ENCODE measurements around the gene DMRTB1.

The DMRTB1 gene

DNA sequence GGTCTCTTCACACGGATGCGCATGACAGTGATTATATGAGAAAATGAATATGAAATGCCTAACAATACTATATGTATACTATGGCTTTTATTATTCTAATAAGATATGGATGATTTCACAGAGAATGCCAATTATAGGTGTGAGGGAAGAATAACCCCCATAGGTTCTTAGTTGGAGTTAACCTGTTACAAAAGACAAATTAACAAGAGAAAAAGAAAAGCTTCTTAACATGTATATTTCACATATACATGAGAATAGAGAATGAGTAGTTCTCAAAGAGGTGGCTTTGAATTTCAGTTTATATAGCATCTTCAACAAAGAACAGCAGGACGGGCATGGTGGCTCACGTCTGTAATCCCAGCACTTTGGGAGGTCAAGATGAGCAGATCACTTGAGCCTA lies 24.0 kb upstream of the DMRTB1 start:
- no peaks in the 10 kb centered on the region for H3K36me3 ChIP-seq
- H3K9me3 ChIP-seq, result peaks cover 13% of the 10 kb centered on the region
- no peaks in the 10 kb centered on the region for H4K20me1 ChIP-seq
- H3K4me1 ChIP-seq, result no peaks in the 10 kb centered on the region
- H3K9ac ChIP-seq, result no peak overlapping the region
- TF ChIP-seq Cebpa-rat (IDR thresholded peaks at IDR 0.05), result no peak
- H3K27me3 ChIP-seq, result no peaks in the 10 kb centered on the region
- no peak overlapping the region for H3K4me3 ChIP-seq
- no peak overlapping the region for H3K4me2 ChIP-seq
- no peak overlapping the region for H3K27ac ChIP-seq

DNA sequence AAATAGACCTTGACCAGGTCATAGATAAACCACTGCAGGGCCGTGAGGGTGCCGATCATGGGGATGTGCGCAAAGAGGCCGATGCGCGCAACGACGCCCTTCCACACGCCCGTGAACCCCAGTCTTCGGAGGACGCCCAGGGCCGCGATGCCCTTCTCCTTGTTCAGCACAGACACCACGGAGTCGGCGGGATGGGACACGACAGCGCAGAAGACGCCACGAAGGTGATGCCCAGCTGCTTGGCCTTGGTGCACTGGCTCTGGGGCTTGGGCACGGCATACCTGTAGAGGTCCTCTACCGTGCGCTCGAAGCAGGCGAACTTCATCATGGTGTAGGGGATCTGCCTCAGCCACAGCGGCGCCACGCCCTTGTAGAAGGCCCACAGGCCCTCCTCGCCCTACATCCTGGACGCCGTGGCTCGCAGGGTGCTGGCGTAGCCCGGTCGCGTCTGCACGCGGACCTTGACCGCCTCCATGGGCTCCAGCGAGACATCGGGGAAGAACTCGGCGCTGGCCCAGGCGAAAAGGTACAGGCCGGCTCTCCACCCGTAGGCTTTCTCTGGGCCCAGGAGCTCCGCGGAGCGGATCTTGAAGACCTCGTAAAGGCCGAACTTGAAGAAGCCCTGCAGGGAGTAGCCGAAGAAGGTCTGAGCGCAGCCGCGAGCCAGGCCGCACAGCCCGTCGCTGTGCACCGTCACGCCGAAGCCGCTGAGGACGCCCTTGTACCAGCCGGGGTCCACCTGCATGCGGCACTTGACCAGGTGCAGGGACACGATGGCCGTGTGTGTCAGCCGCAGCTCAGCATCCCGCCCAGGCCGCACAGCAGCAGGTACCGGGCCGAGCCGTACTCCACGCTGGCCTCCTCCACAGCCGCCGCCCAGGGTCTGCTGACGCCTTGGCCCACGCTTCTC lies 20.5 kb upstream of the DMRTB1 start:
- H3K27me3 ChIP-seq, result no peaks in the 10 kb centered on the region
- peaks cover 13% of the 10 kb centered on the region for H3K9me3 ChIP-seq
- H3K4me2 ChIP-seq, result no peak overlapping the region
- H4K20me1 ChIP-seq, result no peaks in the 10 kb centered on the region
- H3K4me1 ChIP-seq, result no peaks in the 10 kb centered on the region
- no peak overlapping the region for H3K4me3 ChIP-seq
- H3K36me3 ChIP-seq, result no peaks in the 10 kb centered on the region
- H3K9ac ChIP-seq, result no peak overlapping the region
- TF ChIP-seq Cebpa-rat (IDR thresholded peaks at IDR 0.05), result no peak
- no peak overlapping the region for H3K27ac ChIP-seq

DNA sequence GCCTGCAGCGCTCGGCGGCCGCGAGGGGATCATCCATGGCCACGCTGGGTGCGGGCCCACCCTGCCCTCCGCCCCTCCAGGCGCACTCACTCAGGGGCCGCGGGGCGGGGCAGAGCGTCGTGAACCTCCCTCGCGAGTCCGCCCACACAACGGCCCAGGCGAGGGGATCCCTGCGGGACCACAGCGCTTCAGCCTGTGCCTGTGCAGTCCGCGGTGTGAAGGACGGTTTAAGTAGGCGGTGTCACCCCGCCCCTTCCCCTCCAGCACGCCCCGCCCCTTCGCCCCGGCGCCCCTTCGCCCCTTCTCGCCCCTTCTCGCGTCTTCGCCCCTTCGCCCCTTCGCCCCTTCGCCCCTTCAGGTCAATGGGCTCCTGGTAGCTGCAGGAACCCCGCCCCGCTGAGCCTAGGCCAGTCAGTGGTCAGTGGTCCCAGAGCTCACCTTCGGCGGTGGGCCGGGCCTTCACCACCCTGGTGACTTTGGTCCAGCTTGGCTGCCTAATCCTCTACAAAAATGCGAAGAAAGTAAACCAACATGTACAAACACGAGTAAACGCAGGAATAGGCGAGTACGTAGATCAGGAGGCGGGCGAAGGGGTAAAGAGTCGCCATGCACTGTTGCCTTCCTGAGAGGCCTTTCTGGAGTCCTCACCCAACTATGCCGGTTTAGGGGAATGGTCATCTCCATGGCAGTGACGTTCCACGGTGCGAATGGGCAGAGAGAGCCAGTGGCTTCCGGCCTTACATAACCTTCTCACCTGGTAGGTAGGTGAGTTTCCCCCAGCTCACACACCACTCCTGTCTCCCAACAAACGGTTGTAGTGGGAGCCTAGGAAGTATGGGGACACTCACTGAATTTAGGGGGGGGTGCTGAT lies 19.6 kb upstream of the DMRTB1 start:
- Histone ChIP-seq H3K9ac (no peak overlapping the region), H3K4me1 (no peaks in the 10 kb centered on the region), H3K4me3 (no peak overlapping the region), H3K4me2 (no peak overlapping the region), H4K20me1 (no peaks in the 10 kb centered on the region), H3K36me3 (no peaks in the 10 kb centered on the region), H3K27me3 (no peaks in the 10 kb centered on the region), H3K27ac (no peak overlapping the region), H3K9me3 (peaks cover 13% of the 10 kb centered on the region)
- no peak for TF ChIP-seq Cebpa-rat (IDR thresholded peaks at IDR 0.05)

DNA sequence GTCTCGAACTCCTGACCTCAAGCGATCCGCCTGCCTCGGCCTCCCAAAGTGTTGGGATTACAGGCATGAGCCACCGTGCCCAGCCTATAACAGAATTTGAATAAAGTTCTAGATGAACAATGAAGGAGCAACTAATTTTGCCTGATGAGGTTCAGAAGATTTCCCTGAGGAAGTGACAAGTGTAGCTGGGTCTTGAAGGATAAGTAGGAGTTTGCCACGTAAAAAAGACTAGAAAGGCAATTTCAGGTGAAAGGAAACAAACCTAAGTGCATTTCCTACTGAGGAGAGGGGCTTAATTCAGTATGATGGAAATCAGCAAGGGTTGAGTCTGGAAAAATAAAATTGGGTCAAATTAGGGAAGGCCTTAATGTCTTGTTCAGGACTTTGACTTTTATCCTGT lies 18.6 kb upstream of the DMRTB1 start:
- H4K20me1 ChIP-seq, result no peaks in the 10 kb centered on the region
- H3K4me3 ChIP-seq, result no peak overlapping the region
- H3K4me1 ChIP-seq, result no peaks in the 10 kb centered on the region
- no peak overlapping the region for H3K4me2 ChIP-seq
- H3K36me3 ChIP-seq, result no peaks in the 10 kb centered on the region
- TF ChIP-seq Cebpa-rat (IDR thresholded peaks at IDR 0.05), result no peak
- no peak overlapping the region for H3K9ac ChIP-seq
- no peaks in the 10 kb centered on the region for H3K27me3 ChIP-seq
- H3K27ac ChIP-seq, result no peak overlapping the region
- H3K9me3 ChIP-seq, result peaks cover 13% of the 10 kb centered on the region

DNA sequence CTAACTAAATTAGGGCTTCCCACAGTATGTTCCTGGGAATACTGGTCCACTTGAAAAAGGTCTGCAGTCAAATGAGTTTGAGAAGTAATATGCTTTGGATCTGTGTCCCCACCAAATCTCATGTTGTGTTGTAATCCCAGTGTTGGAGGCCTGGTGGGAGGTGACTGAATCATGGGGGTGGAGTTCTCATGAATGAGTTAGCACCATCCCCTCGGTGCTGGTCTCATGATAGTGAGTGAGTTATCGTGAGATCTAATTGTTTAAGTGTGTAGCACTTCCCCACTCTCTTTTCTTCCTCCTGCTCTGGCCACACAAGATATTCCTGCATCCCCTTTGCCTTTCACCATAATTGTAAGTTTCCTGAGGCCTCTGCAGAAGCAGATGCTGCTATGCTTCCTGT lies 16.9 kb upstream of the DMRTB1 start:
- no peak overlapping the region for H3K4me2 ChIP-seq
- H3K27me3 ChIP-seq, result no peaks in the 10 kb centered on the region
- H4K20me1 ChIP-seq, result no peaks in the 10 kb centered on the region
- TF ChIP-seq Cebpa-rat (IDR thresholded peaks at IDR 0.05), result no peak
- H3K9me3 ChIP-seq, result peaks cover 13% of the 10 kb centered on the region
- no peak overlapping the region for H3K4me3 ChIP-seq
- H3K9ac ChIP-seq, result no peak overlapping the region
- H3K27ac ChIP-seq, result no peak overlapping the region
- no peaks in the 10 kb centered on the region for H3K4me1 ChIP-seq
- H3K36me3 ChIP-seq, result no peaks in the 10 kb centered on the region

DNA sequence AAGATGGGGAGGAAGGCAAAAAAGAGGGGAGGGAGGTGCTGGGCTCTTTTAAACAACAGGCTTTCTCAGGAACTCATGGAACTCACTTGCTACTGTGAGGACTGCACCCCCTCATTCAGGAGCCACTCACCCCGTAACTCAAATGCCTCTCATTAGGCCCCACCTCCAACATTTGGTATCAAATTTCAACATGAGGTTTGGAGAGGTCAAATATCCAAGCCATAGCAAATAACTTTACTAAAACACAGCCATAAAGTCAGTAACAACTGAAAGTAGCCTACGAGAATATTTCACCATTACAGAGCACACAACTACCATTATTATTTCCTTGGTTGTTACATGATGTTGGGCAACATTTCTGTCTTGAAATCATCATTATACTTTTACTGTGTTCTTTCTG lies 13.1 kb upstream of the DMRTB1 start:
- H3K27me3 ChIP-seq, result no peaks in the 10 kb centered on the region
- no peak overlapping the region for H3K9ac ChIP-seq
- no peaks in the 10 kb centered on the region for H3K36me3 ChIP-seq
- H3K9me3 ChIP-seq, result no peaks in the 10 kb centered on the region
- H3K4me2 ChIP-seq, result no peak overlapping the region
- H3K4me1 ChIP-seq, result no peaks in the 10 kb centered on the region
- TF ChIP-seq Cebpa-rat (IDR thresholded peaks at IDR 0.05), result no peak
- no peaks in the 10 kb centered on the region for H4K20me1 ChIP-seq
- no peak overlapping the region for H3K27ac ChIP-seq
- no peak overlapping the region for H3K4me3 ChIP-seq

DNA sequence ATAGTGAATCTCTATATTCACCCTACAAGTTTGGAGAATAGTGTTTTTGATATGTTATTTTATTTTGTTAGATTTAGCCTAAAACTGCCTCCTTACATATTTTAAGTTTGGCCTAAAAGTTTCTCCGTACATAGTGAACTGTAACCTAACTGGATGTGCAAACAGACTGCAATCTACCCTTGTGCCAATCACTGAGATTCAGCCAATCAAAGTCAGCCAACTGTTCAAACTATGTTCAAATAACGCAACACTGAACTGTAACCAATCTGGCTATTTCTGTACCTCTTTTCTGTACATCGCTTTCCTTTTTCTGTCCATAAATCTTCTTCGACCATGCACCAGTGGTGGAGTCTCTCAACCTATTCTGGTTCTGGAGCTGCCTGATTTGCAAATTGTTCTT lies 11.8 kb upstream of the DMRTB1 start:
- no peak overlapping the region for H3K4me3 ChIP-seq
- no peaks in the 10 kb centered on the region for H3K36me3 ChIP-seq
- H3K9me3 ChIP-seq, result no peaks in the 10 kb centered on the region
- no peak for TF ChIP-seq Cebpa-rat (IDR thresholded peaks at IDR 0.05)
- H3K27ac ChIP-seq, result no peak overlapping the region
- H3K27me3 ChIP-seq, result no peaks in the 10 kb centered on the region
- no peak overlapping the region for H3K4me2 ChIP-seq
- no peaks in the 10 kb centered on the region for H3K4me1 ChIP-seq
- H4K20me1 ChIP-seq, result no peaks in the 10 kb centered on the region
- H3K9ac ChIP-seq, result no peak overlapping the region

DNA sequence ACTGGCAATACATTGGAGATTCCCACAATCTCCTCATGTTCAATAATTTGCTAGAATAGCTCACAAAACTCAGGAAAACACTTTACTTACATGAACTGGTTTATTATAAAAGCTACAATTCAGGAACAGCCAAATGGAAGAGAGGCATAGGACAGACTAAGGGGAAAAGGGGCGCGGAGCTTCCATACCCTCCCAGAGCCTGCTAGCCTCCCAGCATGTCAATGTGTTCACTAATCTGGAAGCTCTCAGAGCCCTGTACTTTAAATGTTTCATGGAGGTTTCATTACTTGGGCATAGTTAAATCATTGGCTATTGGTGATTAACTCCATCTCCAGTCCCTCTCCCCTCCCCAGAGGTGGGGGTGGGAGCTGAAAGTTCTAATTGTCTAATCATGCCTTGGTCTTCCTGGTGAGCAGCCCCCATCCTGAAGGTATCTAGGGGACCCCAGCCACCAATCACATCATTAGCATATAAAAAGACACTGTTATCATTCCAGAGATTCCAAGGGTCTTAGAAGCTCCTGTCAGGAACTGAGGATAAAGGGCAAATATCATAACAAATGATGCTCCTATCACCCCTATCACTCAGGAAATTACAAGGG lies 10.9 kb upstream of the DMRTB1 start:
- Histone ChIP-seq H3K9ac (no peak overlapping the region), H3K4me2 (no peak overlapping the region), H3K9me3 (no peaks in the 10 kb centered on the region), H3K4me3 (no peak overlapping the region), H4K20me1 (no peaks in the 10 kb centered on the region), H3K4me1 (no peaks in the 10 kb centered on the region), H3K27ac (no peak overlapping the region), H3K27me3 (no peaks in the 10 kb centered on the region), H3K36me3 (no peaks in the 10 kb centered on the region)
- TF ChIP-seq Cebpa-rat (IDR thresholded peaks at IDR 0.05), result no peak

DNA sequence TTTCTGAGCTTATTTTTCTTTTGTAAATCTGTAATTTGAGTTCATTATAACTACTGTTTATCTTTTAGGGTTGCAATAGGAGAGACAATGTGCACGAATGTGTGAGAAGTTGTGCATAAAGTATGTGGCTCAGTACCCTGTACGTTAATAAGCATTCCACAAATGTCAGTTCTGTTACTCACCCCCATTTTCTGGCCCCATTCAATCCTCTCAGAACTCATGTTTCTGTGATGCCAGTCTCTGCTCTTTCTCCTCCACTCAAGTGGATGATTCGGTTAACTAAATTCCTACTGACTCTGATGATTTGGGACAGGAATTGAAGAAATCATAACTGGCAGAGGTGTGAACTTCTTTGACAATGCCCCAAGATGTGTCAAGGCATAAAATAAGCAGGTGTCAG lies 10.2 kb upstream of the DMRTB1 start:
- no peak for TF ChIP-seq Cebpa-rat (IDR thresholded peaks at IDR 0.05)
- Histone ChIP-seq H3K4me1 (no peaks in the 10 kb centered on the region), H3K36me3 (no peaks in the 10 kb centered on the region), H4K20me1 (no peaks in the 10 kb centered on the region), H3K27ac (no peak overlapping the region), H3K4me3 (no peak overlapping the region), H3K4me2 (no peak overlapping the region), H3K9me3 (no peaks in the 10 kb centered on the region), H3K27me3 (no peaks in the 10 kb centered on the region), H3K9ac (no peak overlapping the region)

DNA sequence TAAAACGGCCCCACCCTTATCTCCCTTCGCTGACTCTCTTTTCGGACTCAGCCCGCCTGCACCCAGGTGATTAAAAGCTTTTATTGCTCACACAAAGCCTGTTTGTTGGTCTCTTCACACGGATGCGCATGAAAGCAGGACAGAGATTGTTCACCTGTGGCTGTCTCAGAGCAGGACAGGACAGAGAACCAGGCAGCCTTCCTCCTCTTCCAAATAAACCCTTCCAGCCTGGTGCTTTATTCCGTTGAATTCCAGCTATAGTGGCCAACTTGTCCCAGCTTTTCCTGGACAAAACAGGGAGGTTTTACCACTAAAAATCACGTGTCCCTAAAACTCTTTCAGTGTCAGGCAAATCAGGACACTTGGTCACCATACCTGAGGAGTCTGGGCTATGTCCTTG lies 9.5 kb upstream of the DMRTB1 start:
- H3K27ac ChIP-seq, result no peak overlapping the region

More for the DNA sequence above, 9.5 kb upstream of the DMRTB1 start:
- H4K20me1 ChIP-seq, result no peaks in the 10 kb centered on the region
- H3K27me3 ChIP-seq, result no peaks in the 10 kb centered on the region
- no peak overlapping the region for H3K9ac ChIP-seq
- no peak overlapping the region for H3K4me2 ChIP-seq
- no peak overlapping the region for H3K4me3 ChIP-seq
- H3K9me3 ChIP-seq, result no peaks in the 10 kb centered on the region
- no peaks in the 10 kb centered on the region for H3K4me1 ChIP-seq
- no peak for TF ChIP-seq Cebpa-rat (IDR thresholded peaks at IDR 0.05)
- no peaks in the 10 kb centered on the region for H3K36me3 ChIP-seq
